ENCODE data around the gene DMRTC2. TPM values are rescaled to one million over a fixed set of nuclear protein-coding genes. Genes with fewer than 3 reads are reported as not detected.

The DMRTC2 gene
- total RNA-seq, 1 experiment from 2014 or later: not detected

- CTCF ChIA-PET: interaction anchor here (2.7 kb wide), 1 partner anchor 94 kb away, joined by 9 read pairs; no protein-coding TSS in a partner anchor
- Mint-ChIP-seq H3K9me3 (peaks cover 12% of the 10 kb centered on the region), H3K27ac (no peak overlapping the region), H3K4me3 (no peak overlapping the region), H3K4me1 (peaks cover 7% of the 10 kb centered on the region), H3K27me3 (ENCODE audit: low read depth) (no peaks in the 10 kb centered on the region; the same call in 1 of the 2 replicates), H3K36me3 (no peaks in the 10 kb centered on the region)
- POLR2A ChIA-PET: no interaction called here
- DNase-seq (ENCODE audit: low spot score) (no peak), ATAC-seq (no peak)
- no peak for TF ChIP-seq RORB (CRISPR knock-in tag; IDR thresholded peaks at IDR 0.05)
- TF ChIP-seq ATF6 (CRISPR knock-in tag; IDR thresholded peaks at IDR 0.05): no peak
- no peak for TF ChIP-seq NFATC4 (CRISPR knock-in tag; IDR thresholded peaks at IDR 0.05)
Measured at GRCh38 chr19:41801031-41801430, 43.8 kb upstream of the DMRTC2 start.

- peaks cover 7% of the 10 kb centered on the region for H3K4me1 Mint-ChIP-seq
- CTCF ChIA-PET: interaction anchor here (1.3 to 3.3 kb wide), 3 partner anchors 8 to 95 kb away, joined by 6 to 23 read pairs (median 9); no protein-coding TSS in a partner anchor
- H3K27me3 Mint-ChIP-seq (ENCODE audit: low read depth): no peaks in the 10 kb centered on the region; the same call in 1 of the 2 replicates
- no peak overlapping the region for H3K4me3 Mint-ChIP-seq
- TF ChIP-seq ZNF425 (CRISPR knock-in tag; conservative IDR thresholded peaks at IDR 0.05): no peak
- TF ChIP-seq GTF2I (CRISPR knock-in tag; conservative IDR thresholded peaks at IDR 0.05): no peak
- no peak for TF ChIP-seq ZNF532 (CRISPR knock-in tag; IDR thresholded peaks at IDR 0.05; ENCODE audit: borderline replicate concordance)
- TF ChIP-seq ZNF396 (CRISPR knock-in tag; IDR thresholded peaks at IDR 0.05; ENCODE audit: borderline replicate concordance): no peak
- no peak for TF ChIP-seq CREB1 (CRISPR knock-in tag; IDR thresholded peaks at IDR 0.05)
- TF ChIP-seq CBFB (CRISPR knock-in tag; IDR thresholded peaks at IDR 0.05; ENCODE audit: low read depth): no peak
- TF ChIP-seq TEAD4 (CRISPR knock-in tag; IDR thresholded peaks at IDR 0.05): no peak
- TF ChIP-seq PRRX2 (CRISPR knock-in tag; IDR thresholded peaks at IDR 0.05): no peak
- H3K9me3 Mint-ChIP-seq: peaks cover 12% of the 10 kb centered on the region
- POLR2A ChIA-PET: interaction anchor here (0.6 kb wide), 1 partner anchor 506 kb away, joined by 4 read pairs; no protein-coding TSS in a partner anchor
- no peaks in the 10 kb centered on the region for H3K36me3 Mint-ChIP-seq
- ATAC-seq (no peak), DNase-seq (ENCODE audit: low spot score) (no peak)
- no peak overlapping the region for H3K27ac Mint-ChIP-seq
Measured at GRCh38 chr19:41801792-41802211, 43.0 kb upstream of the DMRTC2 start.

- CTCF ChIA-PET: interaction anchor here (0.7 to 3.3 kb wide), 5 partner anchors 9 to 1315 kb away, joined by 3 to 23 read pairs (median 9); no protein-coding TSS in a partner anchor
- POLR2A ChIA-PET: no interaction called here
- Mint-ChIP-seq H3K4me3 (no peak overlapping the region), H3K4me1 (peaks cover 7% of the 10 kb centered on the region), H3K36me3 (no peaks in the 10 kb centered on the region), H3K9me3 (peaks cover 12% of the 10 kb centered on the region), H3K27me3 (ENCODE audit: low read depth) (no peaks in the 10 kb centered on the region; the same call in 1 of the 2 replicates), H3K27ac (no peak overlapping the region)
- no peak for ATAC-seq
- no peak for DNase-seq (ENCODE audit: low spot score)
- no peak for TF ChIP-seq OVOL2 (CRISPR knock-in tag; IDR thresholded peaks at IDR 0.05; ENCODE audit: borderline replicate concordance)
- no peak for TF ChIP-seq NR2C2 (CRISPR knock-in tag; IDR thresholded peaks at IDR 0.05)
- no peak for TF ChIP-seq FOXP1 (CRISPR knock-in tag; IDR thresholded peaks at IDR 0.05; ENCODE audit: borderline replicate concordance)
- no peak for TF ChIP-seq RORB (CRISPR knock-in tag; IDR thresholded peaks at IDR 0.05)
- no peak for TF ChIP-seq ZNF138 (CRISPR knock-in tag; conservative IDR thresholded peaks at IDR 0.05)
- TF ChIP-seq ZNF219 (CRISPR knock-in tag; IDR thresholded peaks at IDR 0.05; ENCODE audit: borderline replicate concordance): no peak
- TF ChIP-seq FOXP4 (CRISPR knock-in tag; IDR thresholded peaks at IDR 0.05): no peak
- TF ChIP-seq ZNF671 (CRISPR knock-in tag; IDR thresholded peaks at IDR 0.05): no peak
- no peak for TF ChIP-seq RELA (CRISPR knock-in tag; IDR thresholded peaks at IDR 0.05; ENCODE audit: borderline replicate concordance)
- TF ChIP-seq ZNF396 (CRISPR knock-in tag; IDR thresholded peaks at IDR 0.05; ENCODE audit: borderline replicate concordance): no peak
Measured at GRCh38 chr19:41802770-41803169, 42.1 kb upstream of the DMRTC2 start.
